Stimulated activated effector memory CD8-positive, alpha-beta T cell treated with anti-CD3 and anti-CD28 coated beads, Interleukin-12 subunit alpha, Interleukin-12 subunit beta, amount 100 ng/mL, for 72 hours (primary cell): ENCODE data around the gene HFE.
A peak's percentile ranks its signal among the peaks of the same experiment; 100 is the strongest.

Experiments used
- ATAC-seq: fragments of 150-1000 bp; cut with Tn5 transposase; 2 replicates; pipeline ENCODE4 v1.10.0; 2021
- DNase-seq, 2 donors: peaks; one replicate each; pipeline ENCODE4 v3.0.0; 2021 to 2022; ENCODE audit warnings: low spot score in 2 of 2
- H3K27ac Mint-ChIP-seq: one replicate; pipeline ENCODE4 v1.8.0; 2022; ENCODE audit warnings: mild to moderate bottlenecking, mixed read lengths
- H3K36me3 Mint-ChIP-seq: one replicate; pipeline ENCODE4 v1.8.0; 2022; ENCODE audit warnings: mild to moderate bottlenecking, mixed read lengths
- H3K4me1 Mint-ChIP-seq: one replicate; pipeline ENCODE4 v1.8.0; 2022; ENCODE audit warnings: mixed read lengths
- H3K4me3 Mint-ChIP-seq: one replicate; pipeline ENCODE4 v1.8.0; 2022; ENCODE audit warnings: mild to moderate bottlenecking, mixed read lengths
- H3K9me3 Mint-ChIP-seq: one replicate; pipeline ENCODE4 v1.8.0; 2022; ENCODE audit warnings: mixed read lengths

HFE gene

DNA sequence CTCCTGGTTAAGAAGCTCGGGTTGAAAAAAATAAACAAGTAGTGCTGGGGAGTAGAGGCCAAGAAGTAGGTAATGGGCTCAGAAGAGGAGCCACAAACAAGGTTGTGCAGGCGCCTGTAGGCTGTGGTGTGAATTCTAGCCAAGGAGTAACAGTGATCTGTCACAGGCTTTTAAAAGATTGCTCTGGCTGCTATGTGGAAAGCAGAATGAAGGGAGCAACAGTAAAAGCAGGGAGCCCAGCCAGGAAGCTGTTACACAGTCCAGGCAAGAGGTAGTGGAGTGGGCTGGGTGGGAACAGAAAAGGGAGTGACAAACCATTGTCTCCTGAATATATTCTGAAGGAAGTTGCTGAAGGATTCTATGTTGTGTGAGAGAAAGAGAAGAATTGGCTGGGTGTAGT lies 2.0 kb downstream of the HFE start:
- no peak for ATAC-seq
- peaks cover 19% of the 10 kb centered on the region for H3K4me1 Mint-ChIP-seq
- no peak overlapping the region for H3K4me3 Mint-ChIP-seq
- H3K27ac Mint-ChIP-seq, result no peak overlapping the region
- H3K9me3 Mint-ChIP-seq, result no peaks in the 10 kb centered on the region
- DNase-seq, result no peak
- no peaks in the 10 kb centered on the region for H3K36me3 Mint-ChIP-seq

DNA sequence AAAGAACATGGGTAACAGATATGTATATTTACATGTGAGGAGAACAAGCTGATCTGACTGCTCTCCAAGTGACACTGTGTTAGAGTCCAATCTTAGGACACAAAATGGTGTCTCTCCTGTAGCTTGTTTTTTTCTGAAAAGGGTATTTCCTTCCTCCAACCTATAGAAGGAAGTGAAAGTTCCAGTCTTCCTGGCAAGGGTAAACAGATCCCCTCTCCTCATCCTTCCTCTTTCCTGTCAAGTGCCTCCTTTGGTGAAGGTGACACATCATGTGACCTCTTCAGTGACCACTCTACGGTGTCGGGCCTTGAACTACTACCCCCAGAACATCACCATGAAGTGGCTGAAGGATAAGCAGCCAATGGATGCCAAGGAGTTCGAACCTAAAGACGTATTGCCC lies 5.2 kb downstream of the HFE start:
- DNase-seq, result no peak
- H3K27ac Mint-ChIP-seq, result peak overlapping the region; percentile 3
- H3K4me3 Mint-ChIP-seq, result no peak overlapping the region
- H3K36me3 Mint-ChIP-seq, result no peaks in the 10 kb centered on the region
- no peak for ATAC-seq
- no peaks in the 10 kb centered on the region for H3K9me3 Mint-ChIP-seq
- H3K4me1 Mint-ChIP-seq, result peaks cover 11% of the 10 kb centered on the region

DNA sequence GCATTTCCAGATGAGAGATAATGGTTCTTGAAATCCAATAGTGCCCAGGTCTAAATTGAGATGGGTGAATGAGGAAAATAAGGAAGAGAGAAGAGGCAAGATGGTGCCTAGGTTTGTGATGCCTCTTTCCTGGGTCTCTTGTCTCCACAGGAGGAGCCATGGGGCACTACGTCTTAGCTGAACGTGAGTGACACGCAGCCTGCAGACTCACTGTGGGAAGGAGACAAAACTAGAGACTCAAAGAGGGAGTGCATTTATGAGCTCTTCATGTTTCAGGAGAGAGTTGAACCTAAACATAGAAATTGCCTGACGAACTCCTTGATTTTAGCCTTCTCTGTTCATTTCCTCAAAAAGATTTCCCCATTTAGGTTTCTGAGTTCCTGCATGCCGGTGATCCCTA lies 6.8 kb downstream of the HFE start:
- H3K4me1 Mint-ChIP-seq, result no peaks in the 10 kb centered on the region
- H3K36me3 Mint-ChIP-seq, result no peaks in the 10 kb centered on the region
- H3K27ac Mint-ChIP-seq, result no peak overlapping the region
- H3K9me3 Mint-ChIP-seq, result no peaks in the 10 kb centered on the region
- DNase-seq (no peak), ATAC-seq (no peak)
- H3K4me3 Mint-ChIP-seq, result no peak overlapping the region

DNA sequence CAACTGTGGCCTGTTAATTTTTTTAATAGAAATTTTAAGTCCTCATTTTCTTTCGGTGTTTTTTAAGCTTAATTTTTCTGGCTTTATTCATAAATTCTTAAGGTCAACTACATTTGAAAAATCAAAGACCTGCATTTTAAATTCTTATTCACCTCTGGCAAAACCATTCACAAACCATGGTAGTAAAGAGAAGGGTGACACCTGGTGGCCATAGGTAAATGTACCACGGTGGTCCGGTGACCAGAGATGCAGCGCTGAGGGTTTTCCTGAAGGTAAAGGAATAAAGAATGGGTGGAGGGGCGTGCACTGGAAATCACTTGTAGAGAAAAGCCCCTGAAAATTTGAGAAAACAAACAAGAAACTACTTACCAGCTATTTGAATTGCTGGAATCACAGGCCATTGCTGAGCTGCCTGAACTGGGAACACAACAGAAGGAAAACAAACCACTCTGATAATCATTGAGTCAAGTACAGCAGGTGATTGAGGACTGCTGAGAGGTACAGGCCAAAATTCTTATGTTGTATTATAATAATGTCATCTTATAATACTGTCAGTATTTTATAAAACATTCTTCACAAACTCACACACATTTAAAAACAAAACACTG lies 10.1 kb downstream of the HFE start:
- no peak overlapping the region for H3K4me3 Mint-ChIP-seq
- ATAC-seq (peak; percentile 70), DNase-seq (peak; percentile 44 to 74)
- H3K27ac Mint-ChIP-seq, result no peak overlapping the region
- H3K36me3 Mint-ChIP-seq, result no peaks in the 10 kb centered on the region
- no peaks in the 10 kb centered on the region for H3K9me3 Mint-ChIP-seq
- H3K4me1 Mint-ChIP-seq, result no peaks in the 10 kb centered on the region

DNA sequence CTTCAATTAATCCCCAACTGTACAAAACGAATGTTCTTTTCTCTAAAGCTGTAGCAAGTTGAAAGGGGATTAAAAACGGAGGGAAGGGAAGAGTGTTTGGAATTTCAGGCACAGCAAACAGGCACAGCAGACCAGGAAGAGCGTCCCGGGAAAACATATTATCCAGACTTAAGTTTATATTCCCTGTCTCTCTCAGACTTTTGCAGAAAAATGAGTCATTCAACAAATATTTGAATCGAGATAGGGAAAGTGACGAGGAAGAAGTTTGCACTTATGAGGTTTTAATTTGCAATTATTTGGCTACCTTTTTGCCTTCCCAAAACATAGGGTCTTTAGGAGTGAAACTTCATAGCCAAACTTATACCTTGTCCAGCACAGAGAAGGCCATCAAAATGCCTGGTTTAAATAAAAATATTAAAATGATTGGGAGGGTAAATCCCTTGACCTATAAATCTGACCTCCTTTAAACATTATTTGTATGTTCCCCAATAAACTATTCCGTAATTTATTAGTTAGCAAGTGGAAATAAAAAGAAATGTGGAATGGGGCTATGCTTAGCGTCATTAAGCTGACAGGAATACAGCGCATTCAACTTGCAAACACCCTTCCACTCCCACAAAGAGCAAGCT lies 16.0 kb downstream of the HFE start:
- DNase-seq (no peak), ATAC-seq (peak; percentile 88)
- Mint-ChIP-seq H3K36me3 (peaks cover 12% of the 10 kb centered on the region), H3K4me1 (peaks cover 18% of the 10 kb centered on the region), H3K4me3 (peak overlapping the region; percentile 75), H3K27ac (peak overlapping the region; percentile 99), H3K9me3 (no peaks in the 10 kb centered on the region)

DNA sequence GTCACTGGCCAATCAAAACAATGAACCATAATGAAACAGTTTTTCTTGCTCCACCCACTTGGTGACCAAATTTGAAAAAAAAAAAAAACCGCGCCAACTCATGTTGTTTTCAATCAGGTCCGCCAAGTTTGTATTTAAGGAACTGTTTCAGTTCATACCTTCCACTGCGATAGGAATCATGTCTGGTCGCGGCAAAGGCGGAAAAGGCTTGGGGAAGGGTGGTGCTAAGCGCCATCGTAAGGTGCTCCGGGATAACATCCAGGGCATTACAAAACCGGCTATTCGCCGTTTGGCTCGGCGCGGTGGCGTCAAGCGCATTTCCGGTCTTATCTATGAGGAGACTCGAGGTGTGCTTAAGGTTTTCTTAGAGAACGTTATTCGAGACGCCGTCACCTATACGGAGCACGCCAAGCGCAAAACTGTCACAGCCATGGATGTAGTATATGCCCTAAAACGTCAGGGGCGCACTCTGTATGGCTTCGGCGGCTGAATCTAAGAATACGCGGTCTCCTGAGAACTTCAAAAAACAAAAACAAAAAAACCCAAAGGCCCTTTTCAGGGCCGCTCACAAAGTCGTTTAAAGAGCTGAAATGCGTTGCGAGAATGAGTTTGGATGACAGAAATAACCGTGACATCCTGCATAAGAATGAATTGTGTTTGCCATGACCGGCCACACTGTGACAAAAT lies 16.7 kb downstream of the HFE start:
- ATAC-seq, result peak; percentile 95
- H3K27ac Mint-ChIP-seq, result peak overlapping the region; percentile 99

DNA sequence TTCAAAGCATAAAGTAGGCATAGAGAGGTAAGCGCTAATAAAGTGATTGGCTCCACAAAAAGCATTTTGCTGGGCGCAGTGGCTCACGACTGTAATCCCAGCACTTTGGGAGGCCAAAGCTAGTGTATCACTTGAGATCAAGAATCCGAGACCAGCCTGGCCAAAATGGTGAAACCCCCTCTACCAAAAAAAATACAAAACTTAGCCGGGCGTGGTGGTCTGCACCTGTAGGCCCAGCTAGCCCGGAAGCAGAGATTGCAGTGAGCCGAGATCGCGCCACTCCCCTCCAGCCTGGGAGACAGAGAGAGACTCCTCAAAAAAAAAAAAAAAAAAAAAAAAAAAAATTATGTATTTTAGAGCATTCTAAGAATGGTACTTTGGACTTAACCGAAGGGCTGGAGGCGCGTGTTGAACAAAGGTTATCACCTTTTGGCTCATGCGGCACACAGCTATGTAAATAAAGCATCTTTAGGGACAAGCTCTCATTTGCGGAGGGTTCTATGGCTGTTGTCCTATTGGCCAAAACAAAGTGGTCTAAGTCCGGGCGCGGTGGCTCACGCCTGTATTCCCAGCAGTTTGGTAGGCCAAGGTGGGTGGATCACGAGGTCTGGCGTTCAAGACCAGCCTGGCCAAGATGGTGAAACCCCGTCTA lies 17.4 kb downstream of the HFE start:
- H3K27ac Mint-ChIP-seq, result peak overlapping the region; percentile 99
- peak; percentile 14 for ATAC-seq
- H3K4me3 Mint-ChIP-seq, result peak overlapping the region; percentile 75
- no peaks in the 10 kb centered on the region for H3K9me3 Mint-ChIP-seq
- peaks cover 12% of the 10 kb centered on the region for H3K36me3 Mint-ChIP-seq
- no peak for DNase-seq
- peaks cover 18% of the 10 kb centered on the region for H3K4me1 Mint-ChIP-seq

More for the DNA sequence above, 16.7 kb downstream of the HFE start:
- Mint-ChIP-seq H3K4me1 (peaks cover 18% of the 10 kb centered on the region), H3K36me3 (peaks cover 12% of the 10 kb centered on the region), H3K9me3 (no peaks in the 10 kb centered on the region), H3K4me3 (peak overlapping the region; percentile 75)
- peak; percentile 80 to 97 for DNase-seq

DNA sequence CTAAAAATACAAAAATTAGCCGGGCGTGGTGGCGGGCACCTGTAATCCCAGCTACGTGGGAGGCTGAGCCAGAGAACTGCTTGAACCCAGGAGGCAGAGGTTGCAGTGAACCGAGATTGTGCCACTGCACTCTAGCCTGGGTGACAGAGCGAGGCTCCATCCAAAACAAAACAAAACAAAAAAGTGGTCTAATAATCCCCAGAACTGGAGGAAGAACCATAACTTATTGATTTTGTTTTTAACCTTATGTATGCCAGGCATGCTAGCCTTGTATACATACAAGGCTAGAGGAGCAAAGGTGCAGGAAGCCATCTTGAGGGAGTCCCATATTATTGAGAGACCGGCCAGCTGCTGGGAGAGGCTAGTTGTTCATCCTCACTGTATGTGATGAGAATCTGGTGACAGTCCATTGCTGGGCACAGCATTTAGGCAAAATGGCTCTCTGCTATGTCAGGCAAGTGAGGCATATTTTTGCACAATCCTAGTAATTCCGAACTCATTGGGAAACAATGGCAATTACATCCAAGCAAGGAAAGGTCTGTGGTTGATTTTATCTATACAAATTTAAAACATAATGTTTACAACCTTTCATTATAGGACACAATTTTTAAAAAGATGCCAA lies 18.0 kb downstream of the HFE start:
- peaks cover 12% of the 10 kb centered on the region for H3K36me3 Mint-ChIP-seq
- H3K4me1 Mint-ChIP-seq, result peaks cover 18% of the 10 kb centered on the region
- no peak for DNase-seq
- ATAC-seq, result no peak
- H3K9me3 Mint-ChIP-seq, result no peaks in the 10 kb centered on the region
- no peak overlapping the region for H3K4me3 Mint-ChIP-seq
- H3K27ac Mint-ChIP-seq, result no peak overlapping the region

DNA sequence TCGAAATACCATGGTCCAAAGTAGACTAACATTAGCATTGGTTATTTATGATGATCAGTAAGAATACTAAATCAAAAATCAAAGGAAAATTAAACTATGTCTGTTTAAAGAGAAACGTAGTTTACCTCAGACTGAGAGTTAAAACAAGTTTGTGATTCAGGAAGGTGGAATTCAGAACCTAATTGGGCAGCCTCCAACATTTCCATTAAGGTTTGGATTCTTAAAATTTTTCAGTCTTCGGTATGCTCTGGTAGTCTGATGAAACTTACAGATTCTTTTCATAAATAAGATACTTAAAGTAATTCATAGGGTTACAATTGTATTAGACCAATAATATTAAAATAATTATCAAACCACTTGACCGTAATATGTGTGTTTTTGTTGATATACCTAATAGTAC lies 18.6 kb downstream of the HFE start:
- Mint-ChIP-seq H3K4me1 (peaks cover 18% of the 10 kb centered on the region), H3K27ac (no peak overlapping the region)
- no peak for DNase-seq

DNA sequence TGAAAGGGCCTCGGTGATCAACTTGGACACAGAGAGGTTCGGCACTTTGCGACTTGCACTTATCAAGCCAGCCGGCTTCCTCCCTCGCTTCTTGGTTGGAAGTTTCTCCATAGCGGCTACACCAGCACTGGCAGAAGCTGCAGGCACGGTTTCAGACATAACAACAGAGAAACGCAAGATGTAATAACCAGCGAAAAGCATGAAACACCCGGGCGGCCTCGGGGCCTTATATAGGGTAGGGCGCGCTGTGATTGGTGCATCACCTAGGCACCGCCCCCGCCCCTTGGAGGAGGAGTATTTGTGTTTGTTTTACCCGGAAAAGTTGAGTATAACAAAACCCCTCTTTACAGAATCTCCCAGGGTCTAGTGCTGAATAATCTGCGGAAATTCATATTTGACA lies 20.7 kb downstream of the HFE start:
- no peaks in the 10 kb centered on the region for H3K9me3 Mint-ChIP-seq
- no peak overlapping the region for H3K4me3 Mint-ChIP-seq
- peaks cover 12% of the 10 kb centered on the region for H3K36me3 Mint-ChIP-seq
- ATAC-seq (no peak), DNase-seq (no peak)
- peaks cover 16% of the 10 kb centered on the region for H3K4me1 Mint-ChIP-seq
- no peak overlapping the region for H3K27ac Mint-ChIP-seq

More for the DNA sequence above, 18.6 kb downstream of the HFE start:
- H3K9me3 Mint-ChIP-seq, result no peaks in the 10 kb centered on the region
- no peak overlapping the region for H3K4me3 Mint-ChIP-seq
- H3K36me3 Mint-ChIP-seq, result peaks cover 12% of the 10 kb centered on the region
- no peak for ATAC-seq

DNA sequence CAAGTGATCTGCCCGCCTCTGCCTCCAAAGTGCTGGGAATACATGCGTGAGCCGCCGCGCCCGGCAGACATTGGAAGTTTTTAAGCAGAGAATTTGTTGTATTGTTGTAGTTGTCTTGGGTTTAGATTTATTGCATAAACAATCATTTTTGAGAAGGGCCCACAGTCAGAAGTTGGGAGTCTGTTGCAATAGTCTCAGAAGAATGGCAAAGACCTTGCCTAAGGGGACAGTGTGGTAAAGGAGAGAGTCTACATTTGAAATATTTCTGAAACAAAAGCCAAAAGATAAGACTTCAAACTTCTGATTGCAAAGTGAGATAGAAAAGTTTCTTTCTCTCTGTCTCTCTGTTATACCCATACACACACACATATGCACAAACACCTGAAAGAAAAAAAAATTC lies 22.5 kb downstream of the HFE start:
- no peak overlapping the region for H3K4me3 Mint-ChIP-seq
- H3K36me3 Mint-ChIP-seq, result no peaks in the 10 kb centered on the region
- no peaks in the 10 kb centered on the region for H3K9me3 Mint-ChIP-seq
- ATAC-seq (no peak), DNase-seq (no peak)
- H3K27ac Mint-ChIP-seq, result peak overlapping the region; percentile 74
- H3K4me1 Mint-ChIP-seq, result no peaks in the 10 kb centered on the region

DNA sequence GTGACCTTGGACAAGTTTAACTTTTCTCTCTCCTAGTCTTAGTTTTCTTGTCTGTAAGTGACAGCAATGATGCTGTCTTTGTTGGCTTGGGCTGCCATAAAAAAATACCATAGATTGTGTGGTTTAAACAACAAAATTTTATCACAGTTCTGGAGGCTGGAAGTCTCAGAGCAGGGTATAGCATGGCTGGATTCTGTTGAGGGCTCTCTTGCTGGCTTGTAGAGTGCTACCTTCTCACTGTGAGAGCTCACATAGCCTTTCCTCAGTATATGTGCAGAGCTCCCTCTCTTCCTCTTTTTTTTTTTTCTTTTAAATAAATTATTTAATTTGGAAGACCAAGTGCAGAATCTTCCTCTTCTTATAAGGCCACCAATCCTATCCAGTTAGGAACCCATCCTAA lies 26.3 kb downstream of the HFE start:
- no peaks in the 10 kb centered on the region for H3K9me3 Mint-ChIP-seq
- H3K36me3 Mint-ChIP-seq, result no peaks in the 10 kb centered on the region
- no peak overlapping the region for H3K4me3 Mint-ChIP-seq
- no peak for ATAC-seq
- no peaks in the 10 kb centered on the region for H3K4me1 Mint-ChIP-seq
- no peak for DNase-seq
- H3K27ac Mint-ChIP-seq, result no peak overlapping the region

DNA sequence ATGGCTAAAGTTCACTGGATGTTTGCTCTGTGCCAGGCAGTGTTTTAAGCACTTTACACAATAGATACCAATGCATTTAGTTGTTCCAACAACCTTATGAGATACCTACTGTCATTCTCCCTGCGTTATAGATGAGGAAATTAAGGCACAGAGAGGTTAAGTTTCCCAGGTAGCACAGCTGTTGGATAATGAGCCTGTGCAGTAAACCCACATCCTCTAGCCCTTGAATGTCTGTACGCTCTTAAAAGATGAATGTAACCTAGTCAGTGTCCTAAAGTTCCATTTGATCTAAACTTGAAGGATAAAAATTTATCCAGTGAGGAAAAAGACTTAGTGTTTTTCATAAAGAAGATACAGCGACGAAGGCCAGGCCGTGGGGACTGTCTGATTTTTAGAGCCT lies 28.0 kb downstream of the HFE start:
- H3K4me1 Mint-ChIP-seq, result no peaks in the 10 kb centered on the region

DNA sequence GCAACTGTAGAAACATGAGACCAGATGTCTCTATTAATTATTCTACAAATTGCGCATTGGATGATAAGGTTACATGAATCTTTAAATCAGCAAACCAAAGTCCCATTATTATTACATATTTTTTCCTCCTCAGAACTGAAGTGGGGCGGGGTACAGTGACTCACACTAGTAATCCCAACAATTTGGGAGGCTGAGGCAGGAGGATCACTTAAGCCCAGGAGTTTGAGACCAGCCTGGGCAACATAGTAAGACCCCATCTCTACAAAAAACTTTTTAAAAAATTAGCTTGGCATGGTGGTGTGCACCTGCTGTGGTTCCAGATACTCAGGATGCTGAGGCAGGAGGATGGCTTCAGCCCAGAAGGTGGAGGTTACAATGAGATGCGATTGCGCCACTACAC lies 29.0 kb downstream of the HFE start:
- ATAC-seq (no peak), DNase-seq (no peak)
- no peak overlapping the region for H3K4me3 Mint-ChIP-seq
- H3K4me1 Mint-ChIP-seq, result peaks cover 2% of the 10 kb centered on the region
- H3K9me3 Mint-ChIP-seq, result peaks cover under 1% of the 10 kb centered on the region
- peaks cover 2% of the 10 kb centered on the region for H3K36me3 Mint-ChIP-seq
- no peak overlapping the region for H3K27ac Mint-ChIP-seq

More for the DNA sequence above, 28.0 kb downstream of the HFE start:
- no peak for DNase-seq
- ATAC-seq, result no peak
- no peaks in the 10 kb centered on the region for H3K36me3 Mint-ChIP-seq
- no peak overlapping the region for H3K27ac Mint-ChIP-seq
- no peaks in the 10 kb centered on the region for H3K9me3 Mint-ChIP-seq
- H3K4me3 Mint-ChIP-seq, result no peak overlapping the region

DNA sequence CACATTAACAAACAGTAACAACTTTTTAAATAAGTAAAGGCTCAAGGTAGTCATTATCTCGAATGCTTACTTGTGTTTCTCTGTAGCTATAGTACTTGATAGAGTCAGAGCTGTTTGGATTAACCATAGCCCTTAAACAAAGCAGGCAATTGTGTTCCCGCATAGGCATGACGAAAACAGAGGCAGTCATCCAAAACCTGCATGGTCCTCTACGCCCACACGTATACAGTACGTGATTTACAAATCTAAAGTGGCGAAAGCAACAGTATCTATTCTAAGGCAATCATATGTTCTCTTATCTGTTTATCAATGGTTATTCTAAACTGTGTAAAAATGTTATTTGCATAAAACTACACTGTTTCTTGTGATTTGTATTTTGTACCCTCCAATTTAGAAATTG lies 31.8 kb downstream of the HFE start:
- DNase-seq (no peak), ATAC-seq (no peak)
- no peak overlapping the region for H3K4me3 Mint-ChIP-seq
- H3K4me1 Mint-ChIP-seq, result peaks cover 25% of the 10 kb centered on the region
- peaks cover 22% of the 10 kb centered on the region for H3K36me3 Mint-ChIP-seq
- no peak overlapping the region for H3K27ac Mint-ChIP-seq
- H3K9me3 Mint-ChIP-seq, result peaks cover 3% of the 10 kb centered on the region
